SU-DHL-6 (cell line): Measurements from ENCODE around the gene ANGPTL8.

Experiments
- CTCF ChIP-seq: fragments of 200-600 bp; sonication (generic); IDR thresholded peaks from one replicate; pipeline ENCODE4 v1.5.1; 2017; ENCODE audit warnings: antibody characterized with exemption, mild to moderate bottlenecking, low read length, moderate library complexity; ENCODE audit not compliant: insufficient read depth, poor library complexity, severe bottlenecking
- EZH2phosphoT487 ChIP-seq: fragments of 200-600 bp; sonication (generic), shearing (Covaris generic); conservative IDR thresholded peaks from 2 replicates; pipeline ENCODE4 v1.6.1; 2018; ENCODE audit warnings: mild to moderate bottlenecking, antibody characterized with exemption, low read length, moderate library complexity, mixed read lengths

GRCh38 chr19:11201791-11202190 is 37.6 kb upstream of the ANGPTL8 start:
- TF ChIP-seq CTCF (no peak), EZH2phosphoT487 (no peak)
